MM.1S (cell line): ENCODE data around the gene RAB5A.
"Not testable (repeated sequence)": the region's sequence is repeated elsewhere in the genome, so short reads cannot be mapped to it uniquely, and the experiment has no call there.

ENCODE experiments used
- DNase-seq: peaks from one replicate; pipeline ENCODE4 v3.0.0-alpha.2; 2015
- H2AFZ ChIP-seq: fragments of 300-600 bp; sonication (generic); 2 replicates; pipeline ENCODE4 v1.6.0; 2016; ENCODE audit warnings: antibody characterized with exemption, low read length
- H3F3A ChIP-seq: fragments of 300-600 bp; sonication (generic); 2 replicates; pipeline ENCODE4 v1.6.1; 2016; ENCODE audit warnings: mild to moderate bottlenecking, antibody characterized with exemption, low read length, moderate library complexity, mixed read lengths; ENCODE audit not compliant: insufficient read depth
- H3K27ac ChIP-seq: fragments of 300-600 bp; sonication (generic); 2 replicates; pipeline ENCODE4 v1.5.1; 2016; ENCODE audit warnings: mild to moderate bottlenecking, low read length
- H3K27me3 ChIP-seq: fragments of 300-600 bp; sonication (generic); replicated peaks from 2 replicates; pipeline ENCODE4 v1.6.0; 2016; ENCODE audit warnings: low read length; ENCODE audit not compliant: insufficient read depth
- H3K36me3 ChIP-seq: fragments of 300-600 bp; sonication (generic); replicated peaks from 2 replicates; pipeline ENCODE4 v1.6.1; 2016; ENCODE audit warnings: mild to moderate bottlenecking, low read length, mixed read lengths; ENCODE audit not compliant: insufficient read depth
- H3K4me1 ChIP-seq: fragments of 300-600 bp; sonication (generic); 2 replicates; pipeline ENCODE4 v1.6.1; 2016; ENCODE audit warnings: low read length, mixed read lengths
- H3K4me2 ChIP-seq: fragments of 300-600 bp; sonication (generic); 2 replicates; pipeline ENCODE4 v1.6.0; 2016; ENCODE audit warnings: low read depth, low read length
- H3K4me3 ChIP-seq: fragments of 300-600 bp; sonication (generic); 2 replicates; pipeline ENCODE4 v1.5.1; 2016; ENCODE audit warnings: low read length, mixed read lengths
- H3K79me2 ChIP-seq: fragments of 300-600 bp; sonication (generic); 2 replicates; pipeline ENCODE4 v1.6.1; 2016; ENCODE audit warnings: mixed run types, low read length, mixed read lengths
- H3K9ac ChIP-seq: fragments of 300-600 bp; sonication (generic); 2 replicates; pipeline ENCODE4 v1.6.1; 2016; ENCODE audit warnings: low read length, mixed read lengths
- H3K9me2 ChIP-seq: fragments of 300-600 bp; sonication (generic); replicated peaks from 2 replicates; pipeline ENCODE4 v1.6.1; 2016; ENCODE audit warnings: mild to moderate bottlenecking, low read length, mixed read lengths; ENCODE audit not compliant: insufficient read depth
- H3K9me3 ChIP-seq: fragments of 300-600 bp; sonication (generic); replicated peaks from 2 replicates; pipeline ENCODE4 v1.6.1; 2016; ENCODE audit warnings: mild to moderate bottlenecking, low read length, mixed read lengths; ENCODE audit not compliant: insufficient read depth
- H4K20me1 ChIP-seq: fragments of 300-600 bp; sonication (generic); 2 replicates; pipeline ENCODE4 v1.6.1; 2016; ENCODE audit warnings: mild to moderate bottlenecking, low read length, moderate library complexity, mixed read lengths; ENCODE audit not compliant: insufficient read depth
- CTCF ChIP-seq: fragments of 300-600 bp; sonication (generic); IDR thresholded peaks from 2 replicates; pipeline ENCODE4 v1.5.1; 2016; ENCODE audit warnings: antibody characterized with exemption, low read length, mixed read lengths
- EZH2 ChIP-seq: fragments of 300-600 bp; sonication (generic); optimal IDR thresholded peaks from 2 replicates; pipeline ENCODE3; 2017; ENCODE audit warnings: low read depth, mild to moderate bottlenecking, antibody characterized with exemption, low read length, mixed read lengths
- EZH2phosphoT487 ChIP-seq: fragments of 300-600 bp; sonication (generic); IDR thresholded peaks from 2 replicates; pipeline ENCODE4 v1.6.1; 2018; ENCODE audit warnings: antibody characterized with exemption, low read length

Gene RAB5A

GRCh38 chr3:19972054-19972453 lies 25.2 kb downstream of the RAB5A start:
- no peaks in the 10 kb centered on the region for H3F3A ChIP-seq
- DNase-seq: no peak
- H3K9me3 ChIP-seq: no peaks in the 10 kb centered on the region
- no peak overlapping the region for H3K9ac ChIP-seq
- no peak overlapping the region for H3K4me2 ChIP-seq
- no peak overlapping the region for H3K4me3 ChIP-seq
- H3K4me1 ChIP-seq: no peaks in the 10 kb centered on the region
- no peaks in the 10 kb centered on the region; the same call in 1 of the 2 replicates for H3K36me3 ChIP-seq
- no peaks in the 10 kb centered on the region for H3K27me3 ChIP-seq
- H2AFZ ChIP-seq: no peak overlapping the region
- H3K9me2 ChIP-seq: no peaks in the 10 kb centered on the region
- TF ChIP-seq EZH2phosphoT487 (no peak), CTCF (no peak), EZH2 (no peak)
- H3K79me2 ChIP-seq: peaks cover 52% of the 10 kb centered on the region
- H4K20me1 ChIP-seq: no peaks in the 10 kb centered on the region
- no peak overlapping the region for H3K27ac ChIP-seq

- not testable (repeated sequence) for DNase-seq, H3K4me3 ChIP-seq, H3K9me2 ChIP-seq, H3K79me2 ChIP-seq, H3K4me2 ChIP-seq, H3F3A ChIP-seq, H2AFZ ChIP-seq, H3K27me3 ChIP-seq, H3K36me3 ChIP-seq, H4K20me1 ChIP-seq, H3K9me3 ChIP-seq, H3K9ac ChIP-seq, H3K27ac ChIP-seq, H3K4me1 ChIP-seq
These were observed 42.0 kb downstream of the RAB5A start for GRCh38 chr3:19988904-19989303.

GRCh38 chr3:19994796-19995195 lies 47.9 kb downstream of the RAB5A start:
- no peak overlapping the region for H2AFZ ChIP-seq
- no peak overlapping the region for H3K27ac ChIP-seq
- H3K36me3 ChIP-seq: no peaks in the 10 kb centered on the region
- no peaks in the 10 kb centered on the region for H3K79me2 ChIP-seq
- no peak for TF ChIP-seq EZH2phosphoT487
- no peak for TF ChIP-seq CTCF
- no peak for TF ChIP-seq EZH2
- no peaks in the 10 kb centered on the region for H3F3A ChIP-seq
- no peaks in the 10 kb centered on the region for H3K9me3 ChIP-seq
- H3K4me2 ChIP-seq: no peak overlapping the region
- no peaks in the 10 kb centered on the region for H4K20me1 ChIP-seq
- no peaks in the 10 kb centered on the region for H3K4me1 ChIP-seq
- H3K9ac ChIP-seq: no peak overlapping the region
- no peak overlapping the region for H3K4me3 ChIP-seq
- H3K9me2 ChIP-seq: no peaks in the 10 kb centered on the region
- DNase-seq: no peak
- H3K27me3 ChIP-seq: no peaks in the 10 kb centered on the region

GRCh38 chr3:19997502-19997901 lies 50.6 kb downstream of the RAB5A start:
- H3K4me2 ChIP-seq: no peak overlapping the region
- H3K9ac ChIP-seq: no peak overlapping the region
- H3K9me2 ChIP-seq: no peaks in the 10 kb centered on the region
- no peaks in the 10 kb centered on the region for H3K36me3 ChIP-seq
- no peaks in the 10 kb centered on the region for H3F3A ChIP-seq
- no peaks in the 10 kb centered on the region for H3K27me3 ChIP-seq
- H2AFZ ChIP-seq: no peak overlapping the region
- TF ChIP-seq EZH2phosphoT487: no peak
- TF ChIP-seq CTCF: no peak
- TF ChIP-seq EZH2: no peak
- no peaks in the 10 kb centered on the region for H4K20me1 ChIP-seq
- no peak overlapping the region for H3K27ac ChIP-seq
- no peaks in the 10 kb centered on the region for H3K9me3 ChIP-seq
- no peak for DNase-seq
- no peaks in the 10 kb centered on the region for H3K79me2 ChIP-seq
- H3K4me1 ChIP-seq: no peaks in the 10 kb centered on the region
- no peak overlapping the region for H3K4me3 ChIP-seq
